NCI-H187 treated with DMSO at 0.1 percent for 48 hours (cell line): ENCODE data around the gene SEC31A.
"Not testable (repeated sequence)": the region's sequence is repeated elsewhere in the genome, so short reads cannot be mapped to it uniquely, and the experiment has no call there.

ENCODE experiments used
- DNase-seq: peaks from one replicate; lab custom pipeline; 2025; lab: John Stamatoyannopoulos, UW

The SEC31A gene

DNA sequence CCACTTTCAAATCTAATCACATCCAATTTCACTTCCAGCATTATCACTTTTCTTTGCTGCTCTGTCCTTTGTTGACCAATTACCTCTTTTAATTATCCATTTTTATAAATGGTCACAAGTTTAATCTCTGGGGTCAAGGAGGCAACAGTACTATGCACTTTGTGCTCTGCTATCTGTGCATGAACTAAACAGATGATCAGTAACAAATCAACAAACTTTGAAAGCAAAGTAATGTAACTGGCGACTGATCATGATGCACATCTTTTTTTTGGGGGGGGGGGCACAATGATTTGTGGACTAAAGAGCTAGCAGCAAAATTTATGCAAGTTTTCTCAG is 1.5 kb upstream of the SEC31A start:
- DNase-seq: no peak

GRCh38 chr4:82891707-82892466 is 934 bp upstream of the SEC31A start:
- DNase-seq: no peak

DNA sequence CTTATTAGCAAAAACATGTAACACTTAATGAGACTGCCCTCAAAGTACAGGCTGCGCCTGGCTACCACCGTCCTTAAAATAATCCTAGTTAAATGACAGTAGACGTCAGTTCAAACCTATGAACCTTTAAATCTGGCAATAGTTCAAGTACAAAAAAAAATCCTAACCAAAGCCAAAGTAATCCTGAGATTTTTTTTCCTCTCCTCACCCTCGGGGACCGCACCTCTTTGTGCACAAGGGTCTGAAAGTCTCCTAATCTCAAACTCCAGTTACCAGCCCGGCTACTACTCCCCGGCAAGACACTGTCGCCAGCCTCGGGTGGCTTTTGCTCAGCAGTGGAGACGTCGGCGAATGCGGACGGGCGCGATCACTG is 439 bp downstream of the SEC31A start:
- no peak for DNase-seq

GRCh38 chr4:82889287-82889686 is 1.7 kb downstream of the SEC31A start:
- DNase-seq: no peak

GRCh38 chr4:82886147-82886942 is 4.6 kb downstream of the SEC31A start:
- no peak for DNase-seq

DNA sequence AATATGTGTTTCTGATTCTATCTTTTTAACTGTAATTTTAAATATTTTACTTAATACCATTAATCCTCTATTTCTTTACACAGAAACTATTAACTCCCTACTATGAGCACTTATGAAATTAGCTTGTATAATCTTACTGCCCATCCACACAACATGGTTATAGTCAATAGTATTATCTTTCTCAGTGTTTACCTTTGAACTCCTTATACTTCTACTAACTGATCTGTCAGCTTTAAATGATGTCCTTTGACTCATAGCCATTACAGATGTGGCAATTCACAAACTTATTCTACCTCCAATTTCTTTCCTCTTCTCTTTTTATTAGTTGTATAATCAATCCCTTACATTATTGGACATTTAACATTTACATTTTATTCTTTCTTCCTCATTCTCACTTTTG is 5.5 kb downstream of the SEC31A start:
- no peak for DNase-seq

DNA sequence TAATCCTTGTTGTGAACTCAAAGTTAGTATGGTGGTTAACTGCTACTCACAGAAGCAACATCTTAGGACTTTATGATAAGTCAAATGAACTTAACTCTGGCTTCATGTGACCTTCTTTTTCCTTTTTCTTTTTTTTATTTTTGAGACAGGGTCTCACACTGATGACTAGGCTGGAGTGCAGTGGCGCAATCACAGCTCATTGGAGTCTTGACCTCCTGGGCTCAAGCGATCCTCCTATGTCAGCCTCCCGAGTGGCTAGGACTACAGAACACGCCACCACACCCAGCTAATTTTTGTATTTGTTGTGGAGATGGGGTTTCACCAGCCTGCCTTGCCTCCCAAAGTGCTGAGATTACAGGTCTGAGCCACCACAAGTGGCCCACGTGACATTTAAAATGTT is 22.4 kb downstream of the SEC31A start:
- DNase-seq: no peak

DNA sequence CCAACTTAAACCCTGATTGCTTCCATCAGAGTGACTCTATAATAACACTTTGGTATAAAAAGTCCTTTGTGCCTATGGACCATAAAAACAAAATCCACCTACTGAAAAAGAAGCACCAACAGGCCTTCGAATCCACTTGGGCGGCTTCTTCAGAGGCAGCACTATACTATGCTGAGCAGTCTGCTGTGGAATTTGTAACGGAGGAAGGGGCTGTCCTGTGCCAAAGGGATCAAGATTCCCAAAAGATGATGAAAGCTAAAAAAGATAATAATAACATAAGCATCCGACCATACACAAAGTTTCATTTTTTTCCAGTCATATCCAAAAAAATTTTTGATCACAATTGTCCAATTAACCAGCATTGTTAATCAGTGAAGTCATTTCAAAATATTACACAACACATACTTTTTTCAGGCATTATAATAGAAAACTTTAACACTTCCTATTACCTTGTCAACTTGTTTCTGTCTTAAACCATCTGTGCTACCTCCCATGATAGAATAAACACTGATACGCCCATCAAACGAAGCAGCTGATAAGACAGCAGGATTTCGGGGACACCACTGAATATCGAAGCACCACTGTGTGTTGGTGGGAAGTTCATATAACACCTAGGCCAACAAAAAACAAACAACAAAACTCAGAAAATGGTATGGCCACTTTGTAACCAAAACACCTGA is 24.1 kb downstream of the SEC31A start:
- no peak for DNase-seq

DNA sequence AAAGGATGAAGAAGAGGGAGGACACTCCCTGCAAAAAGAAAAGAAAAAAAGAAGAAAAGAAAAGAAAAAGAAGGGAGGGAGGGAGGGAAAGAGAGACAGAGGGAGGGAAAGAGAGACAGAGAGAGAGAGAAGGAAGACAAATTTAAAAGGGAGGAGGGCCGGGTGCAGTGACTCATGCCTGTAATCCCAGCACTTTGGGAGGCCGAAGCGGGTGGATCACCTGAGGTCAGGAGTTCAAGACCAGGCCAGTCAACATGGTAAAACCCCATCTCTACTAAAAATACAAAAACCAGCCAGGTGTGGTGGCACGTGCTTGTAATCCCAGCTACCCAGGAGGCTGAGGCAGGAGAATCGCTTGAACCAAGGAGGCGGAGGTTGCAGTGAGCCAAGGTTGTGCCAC is 24.9 kb downstream of the SEC31A start:
- not testable (repeated sequence) for DNase-seq

- no peak for DNase-seq
These were observed 25.4 kb downstream of the SEC31A start for GRCh38 chr4:82865592-82865991.

GRCh38 chr4:82864336-82864979 is 26.5 kb downstream of the SEC31A start:
- DNase-seq: no peak

- no peak for DNase-seq
These were observed 29.4 kb downstream of the SEC31A start for GRCh38 chr4:82861529-82861928.

DNA sequence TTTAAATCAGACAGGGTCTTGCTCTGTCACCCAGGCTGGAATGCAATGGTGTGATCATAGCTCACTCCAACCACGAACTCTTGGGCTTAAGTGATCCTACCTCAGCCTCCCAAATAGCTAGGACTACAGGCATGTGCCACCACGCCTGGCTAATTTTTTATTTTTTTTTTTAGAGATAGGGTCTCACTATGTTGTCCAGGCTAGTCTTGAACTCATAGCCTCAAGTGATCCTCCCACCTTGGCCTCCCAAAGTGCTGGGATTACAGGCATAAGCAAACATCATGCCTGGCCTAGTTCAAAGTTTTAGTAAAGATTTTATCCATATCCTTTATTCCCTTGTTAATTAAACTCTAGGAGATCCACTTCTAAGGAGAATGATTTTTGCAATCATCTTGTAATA is 30.5 kb downstream of the SEC31A start:
- not testable (repeated sequence) for DNase-seq

GRCh38 chr4:82852751-82853285 is 38.1 kb downstream of the SEC31A start:
- no peak for DNase-seq

DNA sequence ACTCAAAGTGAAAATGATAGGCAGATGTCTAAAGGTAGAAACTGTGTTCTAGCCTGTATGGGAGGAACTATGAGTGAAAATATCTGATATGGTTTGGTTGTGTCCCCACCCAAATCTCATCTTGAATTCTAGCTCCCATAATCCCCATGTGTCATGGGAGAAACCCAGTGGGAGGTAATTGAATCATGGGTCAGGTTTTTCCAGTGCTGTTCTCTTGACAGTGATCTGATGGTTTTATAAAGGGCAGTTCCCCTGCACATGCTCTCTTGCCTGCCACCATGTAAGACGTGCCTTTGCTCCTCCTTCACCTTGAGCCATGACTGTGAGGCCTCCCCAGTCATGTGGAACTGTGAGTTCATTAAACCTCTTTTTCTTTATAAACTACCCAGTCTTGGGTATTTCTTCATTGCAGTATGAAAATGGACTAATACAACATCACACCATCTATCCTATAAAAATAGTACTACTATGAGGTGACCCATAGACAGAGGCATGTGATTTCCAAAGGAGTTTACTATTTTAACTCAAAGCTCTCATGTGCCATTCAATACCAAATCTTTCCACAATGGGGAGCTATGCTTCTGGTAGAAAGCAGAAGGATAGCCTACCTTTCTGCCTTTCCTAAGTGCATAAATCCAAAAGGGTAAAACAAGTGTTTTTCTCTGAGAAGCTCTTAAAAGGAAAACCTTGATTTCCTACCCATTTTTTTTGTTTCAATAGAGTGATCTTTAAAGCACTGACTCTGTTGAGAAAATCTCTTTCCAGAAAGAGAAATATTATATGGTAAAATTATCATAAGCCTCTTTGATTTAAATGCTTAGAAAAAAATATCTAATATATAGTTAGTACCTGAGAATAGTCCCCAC is 38.8 kb downstream of the SEC31A start:
- no peak for DNase-seq

- no peak for DNase-seq
These were observed 39.6 kb downstream of the SEC31A start for GRCh38 chr4:82851318-82851717.

- no peak for DNase-seq
These were observed 40.3 kb downstream of the SEC31A start for GRCh38 chr4:82850684-82851083.

GRCh38 chr4:82848706-82849105 is 42.2 kb downstream of the SEC31A start:
- DNase-seq: no peak

DNA sequence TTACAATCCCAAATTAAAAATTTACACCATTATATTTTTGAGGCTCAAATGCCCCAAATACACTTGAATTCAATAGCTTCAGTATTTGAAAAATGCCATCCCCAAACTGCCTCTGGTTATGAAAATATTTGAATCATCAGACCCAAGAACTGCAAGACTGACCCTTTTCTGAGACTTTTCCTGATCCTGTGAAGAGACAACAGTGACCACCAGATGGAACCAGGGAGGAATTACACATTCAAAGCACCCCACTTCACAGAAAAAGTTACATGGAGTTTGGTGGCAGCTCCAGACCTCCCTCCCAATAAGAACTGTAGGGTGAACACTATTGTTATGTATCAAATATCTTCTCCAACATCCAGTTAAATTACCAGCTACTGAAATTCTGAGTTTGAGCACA is 48.4 kb downstream of the SEC31A start:
- DNase-seq: no peak

DNA sequence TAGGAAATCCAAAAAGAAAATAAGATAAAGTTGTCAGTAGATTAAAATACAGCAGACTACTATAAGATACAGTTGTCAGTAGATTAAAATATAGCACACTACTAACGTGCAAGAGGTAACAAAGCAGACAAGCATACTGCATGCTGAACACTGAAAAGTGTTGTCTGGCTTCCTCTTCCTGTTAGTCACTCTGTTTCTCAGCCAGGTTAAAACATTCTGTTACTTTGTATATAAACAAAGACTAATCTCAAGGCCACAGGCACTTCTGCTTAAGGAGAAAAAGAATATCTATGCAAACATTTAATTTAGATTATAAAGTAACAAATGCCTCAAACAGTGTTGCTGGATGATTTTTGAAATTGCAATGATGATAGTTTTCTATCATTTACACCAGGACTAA is 51.3 kb downstream of the SEC31A start:
- DNase-seq: no peak

DNA sequence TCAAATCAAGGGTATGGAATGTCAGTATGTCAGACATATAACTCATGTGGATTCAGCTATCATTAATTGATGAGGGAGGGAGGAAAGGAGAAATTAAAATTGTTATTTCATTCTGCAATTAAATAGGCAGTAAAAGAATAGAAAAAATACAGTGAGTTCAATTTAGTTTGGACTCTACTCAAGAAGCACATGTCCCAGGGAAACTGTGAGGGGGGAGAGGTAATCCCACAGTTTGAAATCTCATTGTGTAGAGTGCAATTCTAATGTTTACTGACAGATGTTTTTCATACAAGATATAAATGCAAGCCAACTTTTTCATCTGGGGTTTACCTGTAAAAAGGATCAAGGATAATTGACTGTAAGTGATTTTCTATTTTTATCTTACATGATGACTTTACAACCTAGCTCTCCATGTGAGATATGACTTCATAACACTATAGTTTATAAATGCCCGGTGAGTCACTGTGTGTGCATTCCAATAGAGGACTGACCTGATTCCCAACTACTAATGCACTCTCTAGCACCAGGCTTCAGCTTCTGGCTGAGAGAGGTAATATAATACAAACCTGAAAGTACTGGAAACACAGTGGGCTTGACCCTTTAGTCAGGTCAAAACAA is 57.1 kb downstream of the SEC31A start:
- DNase-seq: no peak
